Kidney (tissue), 14 donors: ENCODE measurements around the gene PIK3CD. TPM values are rescaled to one million over a fixed set of nuclear protein-coding genes. Genes with fewer than 3 reads are reported as not detected.

ENCODE experiments used
- DNase-seq, 5 donors: peaks; one replicate each; pipeline ENCODE4 v3.0.0-alpha.2; 2013 to 2020
- FAIRE-seq: peaks from 2 replicates; lab custom pipeline; 2012; peaks lifted over from hg19 to GRCh38; lab: Jason Lieb, UNC
- H3K27ac ChIP-seq, 2 donors: one replicate each; pipeline ENCODE4 v1.7.0; 2013; ENCODE audit warnings: low read depth in 2 of 2, low read length in 2 of 2, inconsistent platforms in 1 of 2
- H3K27me3 ChIP-seq: one replicate; pipeline ENCODE4 v1.7.1; 2013; ENCODE audit warnings: low read length, inconsistent platforms; ENCODE audit not compliant: control insufficient read depth, insufficient read depth
- H3K36me3 ChIP-seq, 3 donors: one replicate each; pipeline versions ENCODE4 v1.7.0 to v1.7.1; 2013; ENCODE audit warnings: low read length in 3 of 3, control low read depth in 1 of 3, inconsistent platforms in 1 of 3; ENCODE audit not compliant: insufficient read depth in 3 of 3, control insufficient read depth in 2 of 3
- H3K4me1 ChIP-seq, 3 donors: one replicate each; pipeline versions ENCODE4 v1.7.0 to v1.7.1; 2013; ENCODE audit warnings: low read length in 3 of 3, inconsistent platforms in 1 of 3, low read depth in 1 of 3; ENCODE audit not compliant: control insufficient read depth in 2 of 3, insufficient read depth in 2 of 3
- H3K4me3 ChIP-seq, 3 donors: one replicate each; pipeline versions ENCODE4 v1.7.0 to v1.8.1; 2013; ENCODE audit warnings: low read length in 3 of 3, control low read depth in 1 of 3, inconsistent platforms in 1 of 3
- H3K9ac ChIP-seq, 3 donors: one replicate each; pipeline versions ENCODE4 v1.7.0 to v1.7.1; 2013; ENCODE audit warnings: low read length in 3 of 3, control low read depth in 1 of 3, inconsistent platforms in 1 of 3
- H3K9me3 ChIP-seq, 3 donors: one replicate each; pipeline versions ENCODE4 v1.7.0 to v1.7.1; 2013; ENCODE audit warnings: low read length in 3 of 3, control low read depth in 1 of 3, inconsistent platforms in 1 of 3; ENCODE audit not compliant: control insufficient read depth in 2 of 3, insufficient read depth in 1 of 3
- CTCF ChIP-seq: IDR thresholded peaks from 3 replicates; pipeline ENCODE4 v1.5.1; 2012; ENCODE audit warnings: mild to moderate bottlenecking, moderate library complexity, borderline replicate concordance; ENCODE audit not compliant: insufficient read depth; ENCODE audit errors: extremely low read depth
- intact Hi-C: fragments of 100-400 bp; cut with DNase I; formaldehyde crosslinking; loops from one replicate; pipeline ENCODE4 v1.11.1; 2022
- polyA plus RNA-seq: library from polyadenylated mRNA; stranded (reverse); fragments of 350-450 nt; fragmentation: Illumina TruSeq; extraction: RNeasy Lipid Tissue Mini Kit (QIAGEN cat#74804); gene quantifications from one replicate; pipeline ENCODE4 v1.2.3, GENCODE V29; 2014; ENCODE audit warnings: low read depth, low replicate concordance; ENCODE audit not compliant: insufficient read depth
- total RNA-seq: library from RNA; stranded (reverse); fragmentation: NEBNext Ultra II Directional; extraction: Animal tissue kit (Norgen Biotek cat#: 25700); gene quantifications from one replicate; pipeline ENCODE4 v1.2.1, GENCODE V29; 2021
- donor health status: control.
- donor health status: control.
- donor health status: control.
- donor health status: control.
- donor health status: control.
- donor health status: DM: yes; HTN: yes; CAD: no.
- donor health status: Normal renal cell carcinoma (clear cell type).

PIK3CD gene
- total and polyA plus RNA-seq, 2 donors from 2014 or later, result 5.3 to 19.7 TPM

DNA sequence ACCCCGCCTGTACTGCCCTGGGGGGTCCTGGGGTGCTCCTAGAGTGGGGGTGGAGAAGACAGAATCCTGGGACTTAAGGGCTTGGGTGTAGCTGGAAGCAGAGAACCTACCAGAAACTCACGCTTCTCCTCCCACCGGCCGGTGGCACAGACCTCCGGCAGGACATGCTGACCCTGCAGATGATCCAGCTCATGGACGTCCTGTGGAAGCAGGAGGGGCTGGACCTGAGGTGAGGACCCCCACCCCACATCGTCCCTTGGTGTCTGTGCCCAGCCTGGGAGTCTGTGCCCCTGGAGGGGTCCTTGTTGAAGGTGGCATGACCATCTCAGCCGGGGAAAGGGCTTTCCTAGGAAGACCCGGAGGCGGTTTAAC is 70.8 kb downstream of the PIK3CD start:
- Histone ChIP-seq H3K9ac (no peak overlapping the region), H3K9me3 (peaks cover 0 to 3% (median 0%) of the 10 kb centered on the region in 3 donors), H3K4me1 (peaks cover 0 to 12% (median 3%) of the 10 kb centered on the region in 3 donors), H3K27ac (no peak overlapping the region), H3K27me3 (no peaks in the 10 kb centered on the region), H3K4me3 (no peak overlapping the region), H3K36me3 (peaks cover 0 to 12% (median 6%) of the 10 kb centered on the region in 3 donors)
- no peak for TF ChIP-seq CTCF
- no peak for DNase-seq
- FAIRE-seq, result no peak
- intact Hi-C loops, result loop anchor here (10.0 kb wide), 1 partner anchor 142 kb away; no protein-coding TSS in a partner anchor

GRCh38 chr1:9723068-9723805 is 71.7 kb downstream of the PIK3CD start:
- H3K27ac ChIP-seq, result no peak overlapping the region
- H3K36me3 ChIP-seq, result peaks cover 0 to 14% (median 8%) of the 10 kb centered on the region in 3 donors
- H3K4me3 ChIP-seq, result no peak overlapping the region
- no peak for TF ChIP-seq CTCF
- no peak overlapping the region for H3K9ac ChIP-seq
- no peak for FAIRE-seq
- H3K27me3 ChIP-seq, result no peaks in the 10 kb centered on the region
- no peak for DNase-seq
- peaks cover 0 to 6% (median 0%) of the 10 kb centered on the region in 3 donors for H3K4me1 ChIP-seq
- peaks cover 0 to 3% (median 0%) of the 10 kb centered on the region in 3 donors for H3K9me3 ChIP-seq
- intact Hi-C loops, result loop anchor here (10.0 kb wide), 1 partner anchor 142 kb away; no protein-coding TSS in a partner anchor

DNA sequence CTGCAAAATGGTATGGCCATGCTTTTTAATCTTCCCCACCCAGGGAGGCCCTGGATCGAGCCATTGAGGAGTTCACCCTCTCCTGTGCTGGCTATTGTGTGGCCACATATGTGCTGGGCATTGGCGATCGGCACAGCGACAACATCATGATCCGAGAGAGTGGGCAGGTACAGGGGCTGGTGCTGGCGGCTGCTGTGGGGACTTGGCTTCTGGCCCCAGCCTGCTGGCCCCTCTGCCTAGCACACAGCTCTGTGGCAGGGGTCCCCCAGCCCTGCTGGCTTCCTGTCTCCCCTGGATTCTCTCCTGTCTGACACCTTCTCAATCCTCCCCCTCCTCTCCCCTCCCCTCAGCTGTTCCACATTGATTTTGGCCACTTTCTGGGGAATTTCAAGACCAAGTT is 72.4 kb downstream of the PIK3CD start:
- no peak overlapping the region for H3K27ac ChIP-seq
- no peak overlapping the region for H3K9ac ChIP-seq
- H3K36me3 ChIP-seq, result peaks cover 1 to 18% (median 8%) of the 10 kb centered on the region in 3 donors
- H3K27me3 ChIP-seq, result no peaks in the 10 kb centered on the region
- DNase-seq (no peak), FAIRE-seq (no peak)
- peaks cover 0 to 3% (median 0%) of the 10 kb centered on the region in 3 donors for H3K9me3 ChIP-seq
- H3K4me1 ChIP-seq, result peaks cover 0 to 2% (median 0%) of the 10 kb centered on the region in 3 donors
- intact Hi-C loops, result loop anchor here (10.0 kb wide), 1 partner anchor 141 kb away; no protein-coding TSS in a partner anchor
- TF ChIP-seq CTCF, result no peak
- H3K4me3 ChIP-seq, result no peak overlapping the region
